HepG2 (cell line): ENCODE data around the gene GAS2L2. TPM values are rescaled to one million over a fixed set of nuclear protein-coding genes. Genes with fewer than 3 reads are reported as not detected.

Experiments used
- polyA plus RNA-seq, 8 experiments: library from polyadenylated mRNA; depleted of rRNA in 3 of 8; stranded (reverse) in 7 of 8; unstranded in 1 of 8; fragments of >200 nt; fragmentation: Illumina TruSeq in 4 of 8; extraction: Trizol in 4 of 8; gene quantifications; 2 replicates each; pipeline versions ENCODE4 v1.2.1 to v1.2.3, GENCODE V29; 2011 to 2016; ENCODE audit warnings: low read depth in 4 of 8, missing spikeins in 1 of 8, mixed read lengths in 1 of 8; ENCODE audit not compliant: insufficient read depth in 1 of 8
- total RNA-seq, 5 experiments: library from RNA; depleted of rRNA; stranded (reverse); fragments of >200 nt; fragmentation: Illumina TruSeq; extraction: Trizol; gene quantifications; 2 replicates each; pipeline ENCODE4 v1.2.3, GENCODE V29; 2016; ENCODE audit warnings: low read depth in 1 of 5

Gene GAS2L2
- total and polyA plus RNA-seq, 2 of the 13 experiments (the other 11 are each of a cell fraction or from before 2014, with no cell fraction given) = not detected

Other genes starting within 250 kb of the GAS2L2 start
- not detected in 2 replicates for gene SLFN12L, start 215.6 kb downstream of the GAS2L2 start, total RNA-seq (2016; rRNA removed; fragmentation: Illumina TruSeq; extraction: Trizol)
- gene SLFN12L, start 215.6 kb downstream of the GAS2L2 start, polyA plus RNA-seq (2011; rRNA removed) = not detected in 2 replicates
- not detected in 2 replicates for gene SLFN14, start 192.4 kb downstream of the GAS2L2 start, total RNA-seq (2016; rRNA removed; fragmentation: Illumina TruSeq; extraction: Trizol)
- gene SLFN14, start 192.4 kb downstream of the GAS2L2 start, polyA plus RNA-seq (2011; rRNA removed) = not detected in 2 replicates
- gene PEX12, start 174.7 kb downstream of the GAS2L2 start, total RNA-seq (2016; rRNA removed; fragmentation: Illumina TruSeq; extraction: Trizol) = 4.3 and 5.1 TPM in 2 replicates
- 10.5 and 11.9 TPM in 2 replicates for gene PEX12, start 174.7 kb downstream of the GAS2L2 start, polyA plus RNA-seq (2011; rRNA removed)
- gene AP2B1, start 165.9 kb downstream of the GAS2L2 start, total RNA-seq (2016; rRNA removed; fragmentation: Illumina TruSeq; extraction: Trizol) = 23.8 and 58.4 TPM in 2 replicates
- 67.4 and 71.3 TPM in 2 replicates for gene AP2B1, start 165.9 kb downstream of the GAS2L2 start, polyA plus RNA-seq (2011; rRNA removed)
- gene RASL10B, start 21.6 kb downstream of the GAS2L2 start, total RNA-seq (2016; rRNA removed; fragmentation: Illumina TruSeq; extraction: Trizol) = 11.0 TPM in 2 replicates
- 7.5 and 8.8 TPM in 2 replicates for gene RASL10B, start 21.6 kb downstream of the GAS2L2 start, polyA plus RNA-seq (2011; rRNA removed)
- not detected in 2 replicates for gene C17orf50, start 7.6 kb upstream of the GAS2L2 start, total RNA-seq (2016; rRNA removed; fragmentation: Illumina TruSeq; extraction: Trizol)
- not detected in 2 replicates for gene C17orf50, start 7.6 kb upstream of the GAS2L2 start, polyA plus RNA-seq (2011; rRNA removed)
- gene MMP28, start 42.4 kb upstream of the GAS2L2 start, total RNA-seq (2016; rRNA removed; fragmentation: Illumina TruSeq; extraction: Trizol) = not detected in 2 replicates
- not detected in 2 replicates for gene MMP28, start 42.4 kb upstream of the GAS2L2 start, polyA plus RNA-seq (2011; rRNA removed)
- 26.5 and 49.9 TPM in 2 replicates for gene TAF15, start 56.2 kb upstream of the GAS2L2 start, total RNA-seq (2016; rRNA removed; fragmentation: Illumina TruSeq; extraction: Trizol)
- gene TAF15, start 56.2 kb upstream of the GAS2L2 start, polyA plus RNA-seq (2011; rRNA removed) = 25.2 and 29.3 TPM in 2 replicates
- gene HEATR9, start 115.7 kb upstream of the GAS2L2 start, total RNA-seq (2016; rRNA removed; fragmentation: Illumina TruSeq; extraction: Trizol) = not detected in 2 replicates
- not detected in 2 replicates for gene HEATR9, start 115.7 kb upstream of the GAS2L2 start, polyA plus RNA-seq (2011; rRNA removed)
- gene CCL5, start 127.1 kb upstream of the GAS2L2 start, total RNA-seq (2016; rRNA removed; fragmentation: Illumina TruSeq; extraction: Trizol) = 0.13 TPM in 1 of 2 replicates, not detected in the other
- 0.25 and 0.29 TPM in 2 replicates for gene CCL5, start 127.1 kb upstream of the GAS2L2 start, polyA plus RNA-seq (2011; rRNA removed)
- gene RDM1, start 177.5 kb upstream of the GAS2L2 start, total RNA-seq (2016; rRNA removed; fragmentation: Illumina TruSeq; extraction: Trizol) = 0.40 TPM in 1 of 2 replicates, not detected in the other
- gene RDM1, start 177.5 kb upstream of the GAS2L2 start, polyA plus RNA-seq (2011; rRNA removed) = 0.14 and 0.28 TPM in 2 replicates
- gene LYZL6, start 190.5 kb upstream of the GAS2L2 start, total RNA-seq (2016; rRNA removed; fragmentation: Illumina TruSeq; extraction: Trizol) = not detected in 2 replicates
- not detected in 2 replicates for gene LYZL6, start 190.5 kb upstream of the GAS2L2 start, polyA plus RNA-seq (2011; rRNA removed)
- 0.51 and 2.0 TPM in 2 replicates for gene CCL16, start 228.3 kb upstream of the GAS2L2 start, total RNA-seq (2016; rRNA removed; fragmentation: Illumina TruSeq; extraction: Trizol)
- gene CCL16, start 228.3 kb upstream of the GAS2L2 start, polyA plus RNA-seq (2011; rRNA removed) = 14.7 and 17.7 TPM in 2 replicates
- 1.1 and 1.3 TPM in 2 replicates for gene CCL14, start 233.5 kb upstream of the GAS2L2 start, total RNA-seq (2016; rRNA removed; fragmentation: Illumina TruSeq; extraction: Trizol)
- 0.86 and 1.7 TPM in 2 replicates for gene CCL14, start 233.5 kb upstream of the GAS2L2 start, polyA plus RNA-seq (2011; rRNA removed)
- 23.2 and 29.2 TPM in 2 replicates for gene CCL15, start 248.3 kb upstream of the GAS2L2 start, total RNA-seq (2016; rRNA removed; fragmentation: Illumina TruSeq; extraction: Trizol)
- 37.4 and 45.9 TPM in 2 replicates for gene CCL15, start 248.3 kb upstream of the GAS2L2 start, polyA plus RNA-seq (2011; rRNA removed)